GM18505 (cell line): ENCODE measurements around the gene ARHGAP10.
"Not testable (repeated sequence)": the region's sequence is repeated elsewhere in the genome, so short reads cannot be mapped to it uniquely, and the experiment has no call there.

Experiments used
- ATAC-seq: cut with Tn5 transposase; IDR thresholded peaks from one replicate; pipeline ENCODE4 v1.9.1; 2021; ENCODE audit not compliant: unreplicated experiment
- POLR2A ChIP-seq: IDR thresholded peaks from 4 replicates; pipeline ENCODE4 v1.6.1; 2011; ENCODE audit warnings: borderline replicate concordance; ENCODE audit not compliant: insufficient read depth, insufficient read length; ENCODE audit errors: extremely low read depth

The ARHGAP10 gene

DNA sequence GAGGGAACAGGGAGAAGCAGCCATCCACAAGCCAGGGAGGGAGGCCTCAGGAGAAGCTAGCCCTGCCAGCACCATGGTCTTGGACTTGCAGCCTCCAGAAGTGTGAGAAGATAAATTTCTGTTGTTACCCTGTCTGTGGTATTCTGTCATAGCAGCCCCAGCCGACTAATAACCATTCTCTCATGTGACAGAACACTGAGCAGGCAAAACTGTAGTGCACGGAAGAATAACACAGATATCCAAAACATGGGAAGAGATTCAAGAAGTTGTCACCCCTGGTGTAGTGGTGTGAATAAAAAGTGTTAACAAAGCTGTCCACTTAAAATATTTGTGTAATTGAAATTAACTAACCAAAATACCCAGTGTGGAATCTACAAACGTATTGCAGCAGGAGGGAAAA is 265.0 kb downstream of the ARHGAP10 start:
- ATAC-seq, result no peak
- TF ChIP-seq POLR2A, result no peak

DNA sequence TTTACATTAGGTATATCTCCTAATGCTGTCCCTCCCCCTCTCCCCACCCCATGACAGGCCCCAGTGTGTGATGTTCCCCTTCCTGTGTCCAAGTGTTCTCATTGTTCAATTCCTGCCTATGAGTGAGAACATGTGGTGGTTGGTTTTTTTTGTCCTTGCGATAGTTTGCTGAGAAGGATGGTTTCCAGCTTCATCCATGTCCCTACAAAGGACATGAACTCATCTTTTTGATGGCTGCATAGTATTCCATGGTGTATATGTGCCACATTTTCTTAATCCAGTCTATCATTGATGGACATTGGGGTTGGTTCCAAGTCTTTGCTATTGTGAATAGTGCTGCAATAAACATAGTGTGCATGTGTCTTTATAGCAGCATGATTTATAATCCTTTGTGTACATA is 268.1 kb downstream of the ARHGAP10 start:
- ATAC-seq, result not testable (repeated sequence)

DNA sequence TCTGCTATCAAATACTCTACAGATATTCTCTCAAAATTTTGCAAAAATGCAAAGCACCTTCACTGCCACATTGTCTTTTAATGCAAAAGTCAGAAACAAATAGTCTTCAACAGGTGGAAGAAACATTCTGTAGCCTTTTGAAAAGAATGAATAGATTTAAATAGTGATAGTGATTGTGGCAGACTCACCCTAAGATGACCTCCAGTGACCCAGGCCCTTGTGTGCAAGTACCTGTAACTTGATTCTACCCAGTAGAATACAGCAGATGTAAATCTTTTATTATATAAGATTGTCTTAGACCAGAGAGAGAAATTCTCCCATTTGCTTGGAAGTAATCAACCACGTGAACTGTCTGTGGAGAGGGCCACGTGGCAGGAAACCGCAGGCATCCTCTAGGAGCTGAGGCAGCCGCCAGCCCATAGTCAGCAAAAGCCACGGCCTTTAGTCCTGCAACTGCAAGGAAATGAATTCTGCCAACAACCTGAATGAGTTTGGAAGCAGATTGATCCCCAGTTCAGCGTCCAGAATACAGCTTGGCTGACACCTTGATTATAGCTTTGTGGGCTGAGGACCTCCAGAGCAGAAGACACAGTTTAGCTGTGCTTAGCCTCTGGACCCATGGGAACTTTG is 272.5 kb downstream of the ARHGAP10 start:
- no peak for TF ChIP-seq POLR2A
- no peak for ATAC-seq

DNA sequence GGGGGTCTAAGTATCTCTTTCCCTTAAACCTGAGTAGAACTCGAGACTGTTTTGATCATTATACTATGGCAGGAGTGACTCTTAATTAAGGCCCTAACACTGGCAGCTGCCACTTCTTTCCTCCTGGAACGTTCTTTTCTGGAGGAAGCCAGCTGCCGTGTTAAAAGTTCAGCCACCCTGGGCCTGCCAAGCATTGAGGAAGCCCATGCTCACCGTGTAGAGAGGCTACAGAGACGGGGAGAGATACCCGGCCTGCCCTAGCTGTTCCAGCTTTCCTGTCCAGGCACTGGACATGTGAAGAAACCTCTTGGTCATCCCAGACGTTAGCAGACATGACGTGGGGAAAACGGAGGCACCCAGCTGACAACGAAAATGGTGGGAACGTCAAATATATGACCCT is 274.1 kb downstream of the ARHGAP10 start:
- ATAC-seq, result no peak
- TF ChIP-seq POLR2A, result no peak

DNA sequence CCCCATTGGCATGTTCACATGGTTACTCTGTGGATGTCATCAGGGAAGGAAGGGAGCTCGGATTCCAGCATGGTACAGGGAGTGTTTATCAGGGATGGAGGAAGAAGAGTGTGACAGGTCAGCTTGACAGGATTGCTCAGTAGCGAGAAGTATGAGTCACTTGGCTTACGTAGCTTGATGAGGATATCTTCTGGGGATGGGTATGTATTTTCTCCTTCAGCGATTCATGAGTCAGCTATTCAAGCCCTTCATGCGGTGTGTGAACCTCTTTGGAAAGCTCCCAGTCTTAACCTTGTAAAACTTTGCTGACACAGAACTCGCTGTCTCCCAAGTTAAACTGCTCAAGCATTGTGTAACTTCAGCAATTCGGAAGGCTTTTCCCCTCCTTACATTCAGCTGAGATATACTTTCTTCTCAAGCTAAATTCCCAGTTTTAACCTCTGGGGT is 275.4 kb downstream of the ARHGAP10 start:
- no peak for ATAC-seq
- TF ChIP-seq POLR2A, result no peak

DNA sequence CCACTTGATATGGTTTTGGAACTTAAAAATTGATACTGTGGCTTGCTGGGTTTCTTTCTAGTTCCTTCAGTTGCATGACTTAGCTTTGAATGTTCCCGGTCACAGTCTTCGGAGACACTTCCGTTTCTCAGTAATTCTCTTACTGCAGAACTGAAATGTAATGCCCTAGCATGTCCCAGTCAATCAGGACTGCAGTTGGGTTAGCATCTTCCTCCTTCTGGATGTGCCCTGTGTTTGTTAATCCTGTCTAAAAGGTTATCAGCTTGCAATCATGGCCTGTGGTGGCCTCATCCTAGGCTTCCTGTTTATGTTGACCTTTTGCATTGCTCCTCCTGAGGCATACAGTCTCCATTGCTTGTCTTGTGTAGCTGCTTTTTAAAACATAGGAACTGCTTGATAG is 275.9 kb downstream of the ARHGAP10 start:
- no peak for ATAC-seq
- no peak for TF ChIP-seq POLR2A

DNA sequence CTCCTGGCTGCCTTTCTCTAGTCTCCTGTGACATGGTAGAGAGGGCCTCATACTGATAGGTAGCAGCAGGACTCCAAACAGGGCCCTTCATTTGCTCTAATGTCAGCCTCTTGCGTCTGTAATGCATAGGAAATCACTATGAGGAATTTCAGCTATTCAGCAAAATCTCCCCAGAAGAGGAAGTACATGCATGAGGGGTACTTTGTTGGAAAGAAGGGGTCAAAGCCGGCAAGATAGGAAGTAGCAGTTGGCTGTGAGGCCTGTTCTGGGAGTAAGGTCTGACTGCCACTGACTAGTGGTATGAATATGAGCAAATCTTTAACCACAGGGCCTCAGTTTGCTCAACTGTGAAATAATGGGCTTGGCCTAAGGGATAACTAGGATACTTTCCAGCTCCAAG is 283.2 kb downstream of the ARHGAP10 start:
- TF ChIP-seq POLR2A, result no peak
- peak; percentile 50 for ATAC-seq

DNA sequence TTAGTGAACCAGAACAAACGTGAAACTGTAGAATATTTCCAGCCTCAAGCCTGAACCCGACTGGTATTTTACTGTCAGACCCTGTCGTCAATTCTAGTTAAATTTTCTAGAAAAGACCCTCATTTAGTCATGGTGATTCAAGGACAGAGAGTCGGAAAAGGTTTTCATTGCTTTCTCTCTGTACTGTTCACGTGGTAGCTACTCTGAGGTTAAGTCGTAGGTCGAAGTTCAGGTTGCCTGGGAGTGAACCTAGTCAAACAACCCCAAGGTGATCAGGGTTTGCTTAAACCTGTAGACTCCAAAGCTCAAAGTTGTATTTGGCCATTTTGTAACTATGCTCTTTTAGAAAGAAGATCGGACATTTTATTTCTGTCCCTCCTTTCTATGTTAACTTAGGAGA is 283.6 kb downstream of the ARHGAP10 start:
- TF ChIP-seq POLR2A, result no peak
- no peak for ATAC-seq

DNA sequence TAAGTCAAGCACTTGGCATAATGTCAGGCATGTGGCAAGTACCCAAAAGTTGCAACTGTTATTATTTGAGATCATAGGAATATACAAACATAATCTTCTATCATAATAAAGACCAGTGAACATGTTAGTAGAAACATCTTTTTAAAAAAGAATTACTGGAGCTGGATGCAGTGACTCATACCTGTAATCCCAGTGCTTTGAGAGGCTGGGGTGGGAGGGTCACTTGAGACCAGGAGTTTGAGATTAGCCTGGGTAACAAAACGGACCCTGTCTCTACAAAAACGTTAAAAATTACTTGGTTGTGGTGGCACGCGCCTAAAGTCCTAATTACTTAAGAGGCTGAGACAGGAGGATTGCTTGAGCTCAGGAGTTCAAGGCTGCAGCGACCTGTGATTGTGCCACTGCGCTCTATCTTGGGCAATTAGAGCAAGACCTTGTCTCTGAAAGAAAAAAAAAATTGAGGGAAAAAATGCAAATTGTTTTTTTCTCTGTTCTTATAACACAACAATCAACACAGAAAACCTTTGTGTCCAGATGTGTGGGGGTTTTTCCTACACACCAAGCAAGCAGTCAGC is 284.3 kb downstream of the ARHGAP10 start:
- ATAC-seq, result no peak
- no peak for TF ChIP-seq POLR2A

DNA sequence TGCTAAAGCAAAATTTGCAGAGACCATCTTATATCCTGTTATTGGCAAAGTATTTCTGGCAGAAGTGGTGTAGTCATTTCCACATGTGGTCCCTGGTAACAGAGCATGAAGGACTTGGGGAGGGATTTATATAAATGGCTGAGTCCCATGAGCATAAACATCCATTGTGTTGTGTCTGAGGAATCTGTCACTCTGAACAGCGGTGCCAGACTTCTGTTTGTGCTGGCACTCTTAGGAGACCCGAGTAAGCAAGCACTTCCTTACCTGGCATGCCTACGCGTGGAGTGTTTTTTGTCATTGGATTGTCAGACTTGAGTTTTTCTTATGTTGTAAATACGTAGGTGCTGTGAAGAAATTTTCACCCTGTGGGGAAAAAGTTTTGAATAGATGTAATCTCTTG is 285.9 kb downstream of the ARHGAP10 start:
- no peak for ATAC-seq

DNA sequence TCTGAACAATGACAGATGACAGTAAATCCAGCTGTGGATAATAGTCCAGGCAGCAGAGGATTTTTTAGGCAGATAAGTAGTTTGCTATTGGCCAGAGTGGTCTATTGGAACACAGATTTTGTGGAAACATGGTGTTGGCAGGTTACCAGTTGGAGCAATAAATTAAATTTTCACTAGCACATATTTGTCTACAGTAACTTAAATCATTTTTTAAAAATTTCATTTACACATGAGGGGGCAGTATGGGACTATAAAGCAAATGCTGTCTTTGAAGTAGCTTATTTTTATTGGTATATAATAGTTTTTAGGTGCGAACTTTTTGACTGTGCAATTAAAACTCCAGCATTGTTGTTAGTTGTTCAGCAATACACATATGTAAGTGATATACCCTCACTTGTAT is 289.8 kb downstream of the ARHGAP10 start:
- ATAC-seq, result no peak
- TF ChIP-seq POLR2A, result no peak

More for the DNA sequence above, 285.9 kb downstream of the ARHGAP10 start:
- TF ChIP-seq POLR2A, result no peak

DNA sequence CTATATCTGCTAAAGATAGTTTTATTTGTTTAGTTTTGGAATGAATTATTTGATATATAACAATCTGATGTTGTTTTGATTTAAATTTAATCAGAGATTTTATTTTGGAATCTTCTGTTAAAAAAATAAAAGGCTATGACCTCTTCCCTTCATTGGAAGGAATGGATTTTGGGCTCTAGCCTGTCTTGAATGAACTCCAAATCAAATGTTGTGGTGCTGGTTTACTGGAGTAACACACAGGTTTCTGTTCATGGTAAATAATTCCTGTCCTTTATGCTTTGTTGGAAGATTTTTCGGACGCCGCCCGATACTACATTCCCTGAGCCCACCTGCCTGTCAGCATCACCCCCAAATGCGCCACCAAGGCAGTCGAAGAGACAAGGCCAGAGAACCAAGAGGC is 291.1 kb downstream of the ARHGAP10 start:
- no peak for TF ChIP-seq POLR2A
- no peak for ATAC-seq

DNA sequence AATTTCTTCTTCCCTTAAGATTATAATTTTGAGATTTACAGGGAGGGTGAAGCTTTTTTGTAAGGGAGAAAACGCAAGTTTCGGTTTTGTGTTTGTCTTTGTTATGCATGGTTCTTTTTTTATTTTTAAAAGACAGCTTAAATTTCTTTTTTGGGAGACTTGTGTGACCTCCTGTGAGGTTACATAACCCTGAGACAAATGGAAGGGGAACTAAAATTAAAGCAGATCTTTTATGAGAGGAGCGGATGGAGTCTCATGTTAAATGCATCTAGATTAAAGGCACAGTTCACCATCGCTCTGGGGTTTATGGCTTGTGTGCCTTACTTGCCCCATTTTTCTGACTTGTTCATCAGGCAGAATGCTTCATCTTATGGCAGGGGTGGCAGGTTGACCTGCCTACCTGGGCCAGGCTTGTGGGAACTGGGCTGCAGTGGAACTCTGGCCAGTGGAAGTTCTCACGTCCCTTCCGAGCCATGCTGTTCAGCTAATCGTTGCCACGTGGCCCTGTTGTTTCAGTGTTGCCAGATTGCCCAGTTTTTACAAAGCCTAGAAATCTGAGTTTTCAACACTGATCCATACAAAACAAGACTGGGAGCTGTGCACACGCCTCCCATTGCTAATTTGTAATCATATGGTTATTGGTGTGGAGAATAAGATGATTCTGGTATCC is 291.8 kb downstream of the ARHGAP10 start:
- ATAC-seq, result no peak
- no peak for TF ChIP-seq POLR2A

DNA sequence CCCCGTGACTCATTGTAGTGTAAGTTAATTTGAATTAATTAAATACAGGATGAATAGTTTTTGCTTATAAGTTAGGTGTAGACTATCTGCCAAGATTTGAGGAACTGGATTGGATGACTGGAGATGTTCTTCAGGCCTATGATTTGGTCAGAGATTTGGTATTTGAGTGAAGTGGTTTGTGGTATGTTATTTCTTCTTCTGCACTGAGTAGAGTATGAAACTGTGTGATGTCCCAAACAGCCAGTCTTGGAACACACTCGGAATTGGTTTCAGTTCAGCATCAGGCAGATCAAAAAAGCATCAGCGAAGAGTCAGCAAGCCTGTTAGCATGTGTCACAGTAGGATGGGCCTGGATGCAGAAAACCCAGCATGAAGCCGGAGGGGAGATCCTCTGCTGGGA is 294.1 kb downstream of the ARHGAP10 start:
- ATAC-seq, result no peak
- TF ChIP-seq POLR2A, result no peak
